Coronary artery (tissue), 2 donors: ENCODE results near the gene NT5C2.
"Not testable (repeated sequence)": the region's sequence is repeated elsewhere in the genome, so short reads cannot be mapped to it uniquely, and the experiment has no call there.

Experiments
- DNase-seq: peaks from one replicate; pipeline ENCODE4 v3.0.0-alpha.2; 2017; ENCODE audit warnings: low spot score
- H3K27ac ChIP-seq, 2 donors: fragments of 200-600 bp; sonication (generic); one replicate each; pipeline ENCODE4 v1.5.1; 2016 to 2019
- H3K4me3 ChIP-seq: fragments of 200-600 bp; sonication (generic); 2 replicates; pipeline ENCODE4 v1.5.1; 2016; ENCODE audit warnings: mild to moderate bottlenecking, moderate library complexity
- CTCF ChIP-seq: fragments of 200-600 bp; sonication (generic); IDR thresholded peaks from one replicate; pipeline ENCODE4 v1.5.1; 2019; ENCODE audit warnings: antibody characterized with exemption

Gene NT5C2

GRCh38 chr10:103067484-103067883 lies 125.6 kb downstream of the NT5C2 start:
- no peak for TF ChIP-seq CTCF
- peak overlapping the region in 1 of 2 donors; percentile 25 for H3K27ac ChIP-seq
- H3K4me3 ChIP-seq, result no peak overlapping the region
- no peak for DNase-seq

- H3K27ac ChIP-seq, result peak overlapping the region in 1 of 2 donors; percentile 25
- not testable (repeated sequence) for DNase-seq, H3K4me3 ChIP-seq
Measured at GRCh38 chr10:103067099-103067477, 126.0 kb downstream of the NT5C2 start.

- Histone ChIP-seq H3K4me3 (no peak overlapping the region), H3K27ac (peak overlapping the region in 1 of 2 donors; percentile 31)
- DNase-seq, result no peak
- TF ChIP-seq CTCF, result no peak
Measured at GRCh38 chr10:103066141-103067098, 126.7 kb downstream of the NT5C2 start.

- no peak for DNase-seq
- Histone ChIP-seq H3K27ac (no peak overlapping the region), H3K4me3 (no peak overlapping the region)
- TF ChIP-seq CTCF, result no peak
Measured at GRCh38 chr10:103064956-103065355, 128.1 kb downstream of the NT5C2 start.

- H3K27ac ChIP-seq, result peak overlapping the region in 1 of 2 donors; percentile 50
- DNase-seq, result no peak
- H3K4me3 ChIP-seq, result no peak overlapping the region
- no peak for TF ChIP-seq CTCF
Measured at GRCh38 chr10:103062854-103063590, 130.1 kb downstream of the NT5C2 start.

GRCh38 chr10:103060575-103060974 lies 132.5 kb downstream of the NT5C2 start:
- DNase-seq, result no peak
- no peak for TF ChIP-seq CTCF
- H3K4me3 ChIP-seq, result no peak overlapping the region
- H3K27ac ChIP-seq, result no peak overlapping the region

GRCh38 chr10:103058034-103058433 lies 135.0 kb downstream of the NT5C2 start:
- TF ChIP-seq CTCF, result no peak
- H3K4me3 ChIP-seq, result peak overlapping the region; percentile 17
- H3K27ac ChIP-seq, result peak overlapping the region; percentile 66 to 80
- no peak for DNase-seq
